Mammary epithelial cell (primary cell): ENCODE results near the gene MYO10.

Experiments used
- EZH2 ChIP-seq: IDR thresholded peaks from 2 replicates; pipeline ENCODE4 v1.6.1; 2012; ENCODE audit warnings: low read length, inconsistent platforms, borderline replicate concordance
- TF ChIP-seq, protein P1 (sequence below), 2 donors: IDR thresholded peaks in 1 of 2; conservative IDR thresholded peaks in 1 of 2; 2 replicates each; pipeline ENCODE4 v1.5.1; 2011 to 2012; ENCODE audit warnings: inconsistent platforms in 2 of 2, low read length in 2 of 2, mild to moderate bottlenecking in 2 of 2, control low read depth in 1 of 2, low read depth in 1 of 2; ENCODE audit not compliant: insufficient read depth in 1 of 2; ENCODE audit errors: extremely low read depth in 1 of 2

- TF ChIP-seq, protein P1, sequence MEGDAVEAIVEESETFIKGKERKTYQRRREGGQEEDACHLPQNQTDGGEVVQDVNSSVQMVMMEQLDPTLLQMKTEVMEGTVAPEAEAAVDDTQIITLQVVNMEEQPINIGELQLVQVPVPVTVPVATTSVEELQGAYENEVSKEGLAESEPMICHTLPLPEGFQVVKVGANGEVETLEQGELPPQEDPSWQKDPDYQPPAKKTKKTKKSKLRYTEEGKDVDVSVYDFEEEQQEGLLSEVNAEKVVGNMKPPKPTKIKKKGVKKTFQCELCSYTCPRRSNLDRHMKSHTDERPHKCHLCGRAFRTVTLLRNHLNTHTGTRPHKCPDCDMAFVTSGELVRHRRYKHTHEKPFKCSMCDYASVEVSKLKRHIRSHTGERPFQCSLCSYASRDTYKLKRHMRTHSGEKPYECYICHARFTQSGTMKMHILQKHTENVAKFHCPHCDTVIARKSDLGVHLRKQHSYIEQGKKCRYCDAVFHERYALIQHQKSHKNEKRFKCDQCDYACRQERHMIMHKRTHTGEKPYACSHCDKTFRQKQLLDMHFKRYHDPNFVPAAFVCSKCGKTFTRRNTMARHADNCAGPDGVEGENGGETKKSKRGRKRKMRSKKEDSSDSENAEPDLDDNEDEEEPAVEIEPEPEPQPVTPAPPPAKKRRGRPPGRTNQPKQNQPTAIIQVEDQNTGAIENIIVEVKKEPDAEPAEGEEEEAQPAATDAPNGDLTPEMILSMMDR (conservative IDR thresholded peaks at IDR 0.05 in 1 of 2, IDR thresholded peaks at IDR 0.05 in 1 of 2; ENCODE audit: extremely low read depth in 1 of 2, insufficient read depth in 1 of 2, low read depth in 1 of 2, low read length in 2 of 2) = no peak
- TF ChIP-seq EZH2 = no peak
Observed at GRCh38 chr5:16849181-16849580, 86.9 kb downstream of the MYO10 start.
